Calu3 (cell line): ENCODE data around the gene ITGB4. TPM values are rescaled to one million over a fixed set of nuclear protein-coding genes. Genes with fewer than 3 reads are reported as not detected.

Experiments used
- BruUV-seq: library from RNA; stranded (reverse); fragments of 400-500 nt; replicated peaks from 2 replicates; lab custom pipeline; 2021; lab: Mats Ljungman, UMichigan
- CTCF ChIA-PET: fragments of 300-600 bp; sonication (Branson Sonifier 250); formaldehyde crosslinking; loops from one replicate; lab custom pipeline; 2022; ENCODE audit warnings: antibody characterized with exemption; lab: Charles Lee
- DNase-seq: peaks from one replicate; pipeline ENCODE4 v3.0.0; 2022
- H3K27ac Mint-ChIP-seq: one replicate; pipeline ENCODE4 v1.8.0; 2022; ENCODE audit warnings: mixed read lengths; ENCODE audit not compliant: unreplicated experiment
- H3K27me3 Mint-ChIP-seq: one replicate; pipeline ENCODE4 v1.8.0; 2022; ENCODE audit warnings: mixed read lengths; ENCODE audit not compliant: unreplicated experiment
- H3K36me3 Mint-ChIP-seq: one replicate; pipeline ENCODE4 v1.8.0; 2022; ENCODE audit warnings: mild to moderate bottlenecking, moderate library complexity, mixed read lengths; ENCODE audit not compliant: insufficient read depth, unreplicated experiment
- H3K4me1 Mint-ChIP-seq: one replicate; pipeline ENCODE4 v1.8.0; 2022; ENCODE audit warnings: mild to moderate bottlenecking, low read depth, mixed read lengths; ENCODE audit not compliant: unreplicated experiment
- H3K4me3 Mint-ChIP-seq: one replicate; pipeline ENCODE4 v1.8.0; 2022; ENCODE audit warnings: mild to moderate bottlenecking, low read depth, moderate library complexity, mixed read lengths; ENCODE audit not compliant: unreplicated experiment
- H3K9me3 Mint-ChIP-seq: one replicate; pipeline ENCODE4 v1.8.0; 2022; ENCODE audit warnings: low read depth, mixed read lengths; ENCODE audit not compliant: unreplicated experiment
- intact Hi-C: fragments of 100-400 bp; cut with micrococcal nuclease; formaldehyde crosslinking; loops from one replicate; pipeline ENCODE4 v1.10.0; 2022; ENCODE audit not compliant: unreplicated experiment
- total RNA-seq: library from RNA; stranded (reverse); gene quantifications from 2 replicates; pipeline ENCODE4 v1.2.3, GENCODE V29; 2022
- TF ChIP-seq, protein P1 (sequence below): fragments of 200-600 bp; IDR thresholded peaks from one replicate; pipeline ENCODE4 v1.8.0; 2022; ENCODE audit warnings: antibody characterized with exemption; ENCODE audit not compliant: unreplicated experiment

ITGB4 gene
- total RNA-seq, 1 experiment from 2014 or later: 253 TPM

DNA sequence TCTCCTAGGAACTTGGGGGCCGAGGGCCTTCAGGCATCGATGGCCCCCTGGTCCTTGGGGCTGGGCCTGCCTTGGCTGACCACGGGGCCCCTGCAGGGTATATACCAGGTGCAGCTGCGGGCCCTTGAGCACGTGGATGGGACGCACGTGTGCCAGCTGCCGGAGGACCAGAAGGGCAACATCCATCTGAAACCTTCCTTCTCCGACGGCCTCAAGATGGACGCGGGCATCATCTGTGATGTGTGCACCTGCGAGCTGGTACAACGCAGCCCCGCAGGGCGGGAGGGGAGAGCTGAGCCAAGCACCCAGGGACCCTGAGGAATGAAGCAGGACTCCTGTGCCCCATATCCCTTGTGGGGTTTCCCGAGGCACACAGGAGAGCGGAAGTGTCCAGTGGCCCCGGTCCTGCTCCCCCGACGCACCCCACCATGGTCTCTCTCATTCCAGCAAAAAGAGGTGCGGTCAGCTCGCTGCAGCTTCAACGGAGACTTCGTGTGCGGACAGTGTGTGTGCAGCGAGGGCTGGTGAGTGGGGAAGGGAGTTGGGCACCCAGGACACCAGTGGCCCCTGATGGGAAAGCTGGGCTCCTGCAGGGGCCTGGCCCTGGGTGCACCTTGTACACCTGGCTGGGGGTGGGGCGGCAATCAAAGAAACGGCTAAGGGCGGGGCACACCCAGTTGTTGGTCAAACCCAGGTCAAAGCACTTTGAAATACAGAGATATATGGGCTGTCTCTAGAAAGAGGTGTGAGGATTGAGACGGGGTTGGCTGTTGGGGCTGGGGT lies 10.6 kb downstream of the ITGB4 start:
- H3K27me3 Mint-ChIP-seq: no peaks in the 10 kb centered on the region
- intact Hi-C loops: no loop called here
- DNase-seq: no peak
- H3K9me3 Mint-ChIP-seq: no peaks in the 10 kb centered on the region
- peaks cover 86% of the 10 kb centered on the region for H3K36me3 Mint-ChIP-seq
- CTCF ChIA-PET: no interaction called here
- BruUV-seq: no TSS peak
- no peak overlapping the region for H3K27ac Mint-ChIP-seq
- H3K4me1 Mint-ChIP-seq: no peaks in the 10 kb centered on the region
- TF ChIP-seq, protein P1, sequence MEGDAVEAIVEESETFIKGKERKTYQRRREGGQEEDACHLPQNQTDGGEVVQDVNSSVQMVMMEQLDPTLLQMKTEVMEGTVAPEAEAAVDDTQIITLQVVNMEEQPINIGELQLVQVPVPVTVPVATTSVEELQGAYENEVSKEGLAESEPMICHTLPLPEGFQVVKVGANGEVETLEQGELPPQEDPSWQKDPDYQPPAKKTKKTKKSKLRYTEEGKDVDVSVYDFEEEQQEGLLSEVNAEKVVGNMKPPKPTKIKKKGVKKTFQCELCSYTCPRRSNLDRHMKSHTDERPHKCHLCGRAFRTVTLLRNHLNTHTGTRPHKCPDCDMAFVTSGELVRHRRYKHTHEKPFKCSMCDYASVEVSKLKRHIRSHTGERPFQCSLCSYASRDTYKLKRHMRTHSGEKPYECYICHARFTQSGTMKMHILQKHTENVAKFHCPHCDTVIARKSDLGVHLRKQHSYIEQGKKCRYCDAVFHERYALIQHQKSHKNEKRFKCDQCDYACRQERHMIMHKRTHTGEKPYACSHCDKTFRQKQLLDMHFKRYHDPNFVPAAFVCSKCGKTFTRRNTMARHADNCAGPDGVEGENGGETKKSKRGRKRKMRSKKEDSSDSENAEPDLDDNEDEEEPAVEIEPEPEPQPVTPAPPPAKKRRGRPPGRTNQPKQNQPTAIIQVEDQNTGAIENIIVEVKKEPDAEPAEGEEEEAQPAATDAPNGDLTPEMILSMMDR: no peak
- no peak overlapping the region for H3K4me3 Mint-ChIP-seq

DNA sequence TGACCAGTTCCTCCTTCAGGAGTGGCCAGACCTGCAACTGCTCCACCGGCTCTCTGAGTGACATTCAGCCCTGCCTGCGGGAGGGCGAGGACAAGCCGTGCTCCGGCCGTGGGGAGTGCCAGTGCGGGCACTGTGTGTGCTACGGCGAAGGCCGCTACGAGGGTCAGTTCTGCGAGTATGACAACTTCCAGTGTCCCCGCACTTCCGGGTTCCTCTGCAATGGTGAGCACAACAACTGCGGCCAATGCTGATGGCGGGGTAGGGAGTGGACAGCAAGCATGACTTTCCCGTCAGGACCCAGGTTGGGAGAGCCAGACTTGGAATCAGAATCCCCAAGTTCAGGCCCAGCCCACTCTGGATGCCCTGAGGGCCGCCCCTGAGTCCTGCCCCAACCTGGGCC lies 12.2 kb downstream of the ITGB4 start:
- Mint-ChIP-seq H3K4me3 (no peak overlapping the region), H3K9me3 (no peaks in the 10 kb centered on the region), H3K4me1 (no peaks in the 10 kb centered on the region), H3K27ac (no peak overlapping the region), H3K27me3 (no peaks in the 10 kb centered on the region), H3K36me3 (peaks cover 85% of the 10 kb centered on the region)
- intact Hi-C loops: no loop called here
- BruUV-seq: no TSS peak
- CTCF ChIA-PET: no interaction called here
- no peak for DNase-seq
- TF ChIP-seq, protein P1: no peak

DNA sequence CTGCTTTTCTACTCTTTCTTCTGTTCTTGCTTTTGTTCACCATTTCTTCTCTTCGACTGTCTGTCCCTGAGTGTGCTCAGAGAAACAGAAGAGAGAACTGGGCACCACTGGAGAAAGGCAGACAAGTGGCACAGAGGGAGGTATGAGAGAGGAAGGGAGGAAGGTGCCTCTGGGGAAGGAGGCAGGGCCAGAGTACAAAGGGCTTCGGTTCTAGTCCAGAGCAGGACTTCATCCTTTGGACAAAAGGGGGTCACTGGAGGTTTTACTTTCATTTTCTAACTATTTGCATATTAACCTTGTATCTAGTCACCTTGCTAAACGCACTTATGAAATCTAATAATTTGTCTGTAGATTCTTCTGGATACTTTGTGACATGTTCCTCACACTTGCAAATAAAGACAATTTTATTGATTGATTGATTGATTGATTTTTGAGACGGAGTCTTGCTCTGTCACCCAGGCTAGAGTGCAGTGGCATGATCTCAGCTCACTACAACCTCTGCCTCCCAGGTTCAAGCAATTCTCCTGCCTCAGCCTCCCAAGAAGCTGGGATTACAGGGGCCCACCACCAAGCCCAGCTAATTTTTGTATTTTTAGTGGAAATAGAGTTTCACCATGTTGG lies 13.5 kb downstream of the ITGB4 start:
- Mint-ChIP-seq H3K27me3 (no peaks in the 10 kb centered on the region), H3K27ac (no peak overlapping the region), H3K9me3 (no peaks in the 10 kb centered on the region), H3K4me1 (no peaks in the 10 kb centered on the region), H3K36me3 (peaks cover 85% of the 10 kb centered on the region), H3K4me3 (no peak overlapping the region)
- TF ChIP-seq, protein P1: no peak
- CTCF ChIA-PET: no interaction called here
- BruUV-seq: no TSS peak
- intact Hi-C loops: no loop called here
- DNase-seq: no peak

DNA sequence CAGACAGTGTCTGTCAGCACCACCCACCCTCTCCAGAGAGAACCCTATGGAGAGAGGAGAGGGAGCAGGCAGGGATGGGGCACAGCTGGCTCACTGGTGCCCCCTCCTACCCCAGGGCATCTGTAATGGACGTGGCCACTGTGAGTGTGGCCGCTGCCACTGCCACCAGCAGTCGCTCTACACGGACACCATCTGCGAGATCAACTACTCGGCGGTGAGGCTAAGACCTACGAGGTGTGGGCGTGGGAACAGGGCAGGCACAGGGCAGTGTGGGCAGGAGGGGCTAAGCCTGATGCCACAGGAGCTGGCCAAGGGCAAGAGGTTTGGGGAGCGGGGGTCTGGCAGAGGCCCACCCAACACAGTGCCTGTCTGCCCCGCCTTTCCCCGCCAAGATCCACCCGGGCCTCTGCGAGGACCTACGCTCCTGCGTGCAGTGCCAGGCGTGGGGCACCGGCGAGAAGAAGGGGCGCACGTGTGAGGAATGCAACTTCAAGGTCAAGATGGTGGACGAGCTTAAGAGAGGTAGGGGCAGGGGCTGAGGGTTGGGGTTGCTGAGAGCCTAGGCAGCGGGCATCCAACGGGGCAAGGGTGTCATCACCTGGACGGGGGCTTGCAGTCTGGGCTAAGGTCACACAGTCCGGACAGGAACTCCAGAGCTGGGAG lies 15.0 kb downstream of the ITGB4 start:
- no TSS peak for BruUV-seq
- Mint-ChIP-seq H3K36me3 (peaks cover 92% of the 10 kb centered on the region), H3K27ac (no peak overlapping the region), H3K9me3 (no peaks in the 10 kb centered on the region), H3K4me3 (no peak overlapping the region), H3K27me3 (no peaks in the 10 kb centered on the region), H3K4me1 (no peaks in the 10 kb centered on the region)
- no peak for DNase-seq
- CTCF ChIA-PET: no interaction called here
- intact Hi-C loops: no loop called here
- TF ChIP-seq, protein P1: no peak
